ENCODE results near the gene BLOC1S5. TPM values are rescaled to one million over a fixed set of nuclear protein-coding genes. Genes with fewer than 3 reads are reported as not detected.

BLOC1S5 gene
- polyA plus RNA-seq, 3 donors, result 3.7 to 11.7 (median 9.2) TPM

- H3K4me1 Mint-ChIP-seq, result peaks cover 7% of the 10 kb centered on the region
- Histone ChIP-seq H3K4me2 (replicated peaks; ENCODE audit: extremely low read depth, low read length, poor library complexity, severe bottlenecking) (no peak overlapping the region), H3K9ac (ENCODE audit: insufficient read depth, low read length, poor library complexity, severe bottlenecking) (no peak overlapping the region), H3K36me3 (replicated peaks in 1 of 2; ENCODE audit: control insufficient read depth in 1 of 2, insufficient read depth in 2 of 2, low read length in 2 of 2) (peaks cover under 1 to 18% of the 10 kb centered on the region in 2 donors), H3K9me3 (replicated peaks in 1 of 2; ENCODE audit: control insufficient read depth in 1 of 2, insufficient read depth in 1 of 2, low read length in 2 of 2) (no peaks in the 10 kb centered on the region), H3K4me1 (ENCODE audit: control insufficient read depth in 1 of 2, insufficient read depth in 2 of 2, low read length in 2 of 2) (no peaks in the 10 kb centered on the region), H3K4me3 (replicated peaks in 1 of 3; ENCODE audit: low read depth in 2 of 3, low read length in 3 of 3) (no peak overlapping the region), H2AFZ (ENCODE audit: insufficient read depth, low read depth, low read length, poor library complexity, severe bottlenecking) (no peak overlapping the region), H3K27ac (ENCODE audit: low read depth in 1 of 2, low read length in 2 of 2) (no peak overlapping the region), H3K27me3 (ENCODE audit: control insufficient read depth in 2 of 2, insufficient read depth in 2 of 2, low read length in 2 of 2) (no peaks in the 10 kb centered on the region), H3K79me2 (ENCODE audit: insufficient read depth, low read length) (peaks cover 36% of the 10 kb centered on the region), H4K20me1 (ENCODE audit: insufficient read depth, low read length) (no peaks in the 10 kb centered on the region)
- DNase-seq, result no peak
- 83% methylated on average over 1 of the region's 5 CpGs for WGBS (ENCODE audit: insufficient coverage)
- peaks cover 0 to 8% (median 3%) of the 10 kb centered on the region in 7 donors for H3K9me3 Mint-ChIP-seq
- intact Hi-C loops (cut with micrococcal nuclease), result no loop called here
- no peak overlapping the region for H3K27ac Mint-ChIP-seq
- H3K27me3 Mint-ChIP-seq (ENCODE audit: low read depth in 3 of 3), result peaks cover 0 to 2% (median 0%) of the 10 kb centered on the region in 3 donors
- no peak for TF ChIP-seq CTCF (IDR thresholded peaks at IDR 0.05)
- H3K4me3 Mint-ChIP-seq, result no peak overlapping the region
- peaks cover 19 to 41% of the 10 kb centered on the region in 2 donors for H3K36me3 Mint-ChIP-seq
Measured at GRCh38 chr6:8030920-8031319, 33.3 kb downstream of the BLOC1S5 start.

- Histone ChIP-seq H3K4me1 (ENCODE audit: control insufficient read depth in 1 of 2, insufficient read depth in 2 of 2, low read length in 2 of 2) (no peaks in the 10 kb centered on the region), H4K20me1 (ENCODE audit: insufficient read depth, low read length) (no peaks in the 10 kb centered on the region), H2AFZ (ENCODE audit: insufficient read depth, low read depth, low read length, poor library complexity, severe bottlenecking) (no peak overlapping the region), H3K9ac (ENCODE audit: insufficient read depth, low read length, poor library complexity, severe bottlenecking) (no peak overlapping the region), H3K27me3 (ENCODE audit: control insufficient read depth in 2 of 2, insufficient read depth in 2 of 2, low read length in 2 of 2) (no peaks in the 10 kb centered on the region), H3K79me2 (ENCODE audit: insufficient read depth, low read length) (peaks cover 27% of the 10 kb centered on the region), H3K4me3 (replicated peaks in 1 of 3; ENCODE audit: low read depth in 2 of 3, low read length in 3 of 3) (no peak overlapping the region), H3K27ac (ENCODE audit: low read depth in 1 of 2, low read length in 2 of 2) (no peak overlapping the region), H3K36me3 (replicated peaks in 1 of 2; ENCODE audit: control insufficient read depth in 1 of 2, insufficient read depth in 2 of 2, low read length in 2 of 2) (peaks cover 5 to 25% of the 10 kb centered on the region in 2 donors), H3K9me3 (replicated peaks in 1 of 2; ENCODE audit: control insufficient read depth in 1 of 2, insufficient read depth in 1 of 2, low read length in 2 of 2) (no peaks in the 10 kb centered on the region), H3K4me2 (replicated peaks; ENCODE audit: extremely low read depth, low read length, poor library complexity, severe bottlenecking) (no peak overlapping the region)
- peaks cover 23 to 34% of the 10 kb centered on the region in 2 donors for H3K36me3 Mint-ChIP-seq
- H3K9me3 Mint-ChIP-seq, result peaks cover 0 to 8% (median 3%) of the 10 kb centered on the region in 7 donors
- peaks cover 0 to 2% (median 0%) of the 10 kb centered on the region in 3 donors for H3K27me3 Mint-ChIP-seq (ENCODE audit: low read depth in 3 of 3)
- no peak for DNase-seq
- no peak overlapping the region for H3K4me3 Mint-ChIP-seq
- intact Hi-C loops (cut with micrococcal nuclease), result no loop called here
- TF ChIP-seq CTCF (IDR thresholded peaks at IDR 0.05), result no peak
- peaks cover 7% of the 10 kb centered on the region for H3K4me1 Mint-ChIP-seq
- WGBS (ENCODE audit: insufficient coverage), result 83% methylated on average over 2 of the region's 6 CpGs
- H3K27ac Mint-ChIP-seq, result peak overlapping the region in 1 of 7 donors; percentile 51
Measured at GRCh38 chr6:8029243-8029870, 34.8 kb downstream of the BLOC1S5 start.

Measured in CD14-positive monocyte (primary cell).